Smooth muscle cell of bladder (primary cell): ENCODE data around the gene SNX32. TPM values are rescaled to one million over a fixed set of nuclear protein-coding genes. Genes with fewer than 3 reads are reported as not detected.

Source experiments
- total RNA-seq: library from RNA; depleted of rRNA; stranded (reverse); fragments of >200 nt; gene quantifications from 2 replicates; pipeline ENCODE4 v1.2.3, GENCODE V29; 2014

SNX32 gene
- 0.65 and 1.3 TPM in 2 replicates for total RNA-seq

GRCh38 chr11:65833297-65834030, at the start of gene SNX32:
Gene SNX32, plus strand, starts transcription at chr11:65833963. Its CDS starts 103 bp downstream, at chr11:65834066.

GRCh38 chr11:65786786-65787636, 46.8 kb upstream of the SNX32 start, which contains the start of gene OVOL1:
Gene OVOL1, plus strand, starts transcription at chr11:65787063. Its CDS starts 311 bp downstream, at chr11:65787374.

GRCh38 chr11:65857853-65858680, 24.3 kb downstream of the SNX32 start, which contains the start of gene CFL1:
Gene CFL1, minus strand, starts transcription at chr11:65858180. Its CDS starts 81 bp downstream, at chr11:65858099.

GRCh38 chr11:65860278-65861164, 26.8 kb downstream of the SNX32 start, which contains the start of gene MUS81:
Gene MUS81, plus strand, starts transcription at chr11:65860433. Its CDS starts 321 bp downstream, at chr11:65860754.

GRCh38 chr11:65872586-65873317, 39.0 kb downstream of the SNX32 start, which contains the start of gene EFEMP2:
Gene EFEMP2, minus strand, starts transcription at chr11:65872800. Its CDS starts 446 bp downstream, at chr11:65872354.

GRCh38 chr11:65879617-65880016, 45.9 kb downstream of the SNX32 start, which contains the start of gene CTSW:
Gene CTSW, plus strand, starts transcription at chr11:65879837. Its CDS starts 18 bp downstream, at chr11:65879855.

GRCh38 chr11:65888163-65888814, 54.5 kb downstream of the SNX32 start, which contains the start of gene FIBP:
Gene FIBP, minus strand, starts transcription at chr11:65888471. Its CDS starts 53 bp downstream, at chr11:65888418.

GRCh38 chr11:65890324-65891218, 56.8 kb downstream of the SNX32 start, which contains the start of gene CCDC85B:
Gene CCDC85B, plus strand, starts transcription at chr11:65890673. Its CDS starts 111 bp downstream, at chr11:65890784.

GRCh38 chr11:65900125-65900898, 66.5 kb downstream of the SNX32 start, which contains the start of gene FOSL1:
Gene FOSL1, minus strand, starts transcription at chr11:65900388. Its CDS starts 49 bp downstream, at chr11:65900339.

Other genes starting within 250 kb of the SNX32 start
- gene KCNK7, start 238.2 kb upstream of the SNX32 start, total RNA-seq, result 0.09 and 0.43 TPM in 2 replicates
- 13.1 and 16.9 TPM in 2 replicates for gene MAP3K11, start 219.7 kb upstream of the SNX32 start, total RNA-seq
- gene PCNX3, start 218.2 kb upstream of the SNX32 start, total RNA-seq, result 8.4 and 12.6 TPM in 2 replicates
- 8.1 and 13.7 TPM in 2 replicates for gene SIPA1, start 195.9 kb upstream of the SNX32 start, total RNA-seq
- 14.1 and 17.9 TPM in 2 replicates for gene RELA, start 171.0 kb upstream of the SNX32 start, total RNA-seq
- gene KAT5, start 121.7 kb upstream of the SNX32 start, total RNA-seq, result 38.0 and 44.3 TPM in 2 replicates
- gene RNASEH2C, start 113.2 kb upstream of the SNX32 start, total RNA-seq, result 34.8 and 39.8 TPM in 2 replicates
- gene AP5B1, start 53.0 kb upstream of the SNX32 start, total RNA-seq, result 4.0 and 5.5 TPM in 2 replicates
- gene OVOL1, start 46.9 kb upstream of the SNX32 start, total RNA-seq, result not detected in 2 replicates
- 767 and 912 TPM in 2 replicates for gene CFL1, start 24.2 kb downstream of the SNX32 start, total RNA-seq
- 37.7 and 39.0 TPM in 2 replicates for gene MUS81, start 26.5 kb downstream of the SNX32 start, total RNA-seq
- 72.7 and 94.0 TPM in 2 replicates for gene EFEMP2, start 38.8 kb downstream of the SNX32 start, total RNA-seq
- not detected in 2 replicates for gene CTSW, start 45.9 kb downstream of the SNX32 start, total RNA-seq
- 160 and 205 TPM in 2 replicates for gene FIBP, start 54.5 kb downstream of the SNX32 start, total RNA-seq
- 32.4 and 49.1 TPM in 2 replicates for gene CCDC85B, start 56.7 kb downstream of the SNX32 start, total RNA-seq
- 2.6 and 4.4 TPM in 2 replicates for gene FOSL1, start 66.4 kb downstream of the SNX32 start, total RNA-seq
- 11.1 and 15.3 TPM in 2 replicates for gene C11orf68, start 85.1 kb downstream of the SNX32 start, total RNA-seq
- 245 and 284 TPM in 2 replicates for gene DRAP1, start 85.5 kb downstream of the SNX32 start, total RNA-seq
- gene TSGA10IP, start 111.5 kb downstream of the SNX32 start, total RNA-seq, result not detected in 2 replicates
- gene SART1, start 127.8 kb downstream of the SNX32 start, total RNA-seq, result 60.3 and 78.4 TPM in 2 replicates
- gene EIF1AD, start 168.2 kb downstream of the SNX32 start, total RNA-seq, result 20.8 and 29.0 TPM in 2 replicates
- 9.7 and 19.1 TPM in 2 replicates for gene BANF1, start 168.5 kb downstream of the SNX32 start, total RNA-seq
- gene CST6, start 178.0 kb downstream of the SNX32 start, total RNA-seq, result 0.14 TPM in 1 of 2 replicates, not detected in the other
- 0.14 TPM in 1 of 2 replicates, not detected in the other for gene CATSPER1, start 192.5 kb downstream of the SNX32 start, total RNA-seq
- gene GAL3ST3, start 215.2 kb downstream of the SNX32 start, total RNA-seq, result under 0.01 and 0.14 TPM in 2 replicates
- 81.8 and 115 TPM in 2 replicates for gene SF3B2, start 218.4 kb downstream of the SNX32 start, total RNA-seq
- gene PACS1, start 236.3 kb downstream of the SNX32 start, total RNA-seq, result 17.9 and 28.0 TPM in 2 replicates